B cell (primary cell): ENCODE results near the gene LTC4S. TPM values are rescaled to one million over a fixed set of nuclear protein-coding genes. Genes with fewer than 3 reads are reported as not detected.
A peak's percentile ranks its signal among the peaks of the same experiment; 100 is the strongest.

Source experiments
- ATAC-seq: fragments of 200-7000 bp; cut with Tn5 transposase; one replicate; pipeline ENCODE4 v1.10.0; 2021; ENCODE audit warnings: low read depth, mild to moderate bottlenecking, moderate number of reproducible peaks, moderate library complexity
- CTCF ChIA-PET: fragments of 350-600 bp; sonication (Branson Sonifier 250); formaldehyde crosslinking; loops from one replicate; lab custom pipeline; 2021; ENCODE audit warnings: antibody characterized with exemption, inconsistent platforms; lab: Charles Lee
- POLR2A ChIA-PET: fragments of 350-600 bp; sonication (Branson Sonifier 250); formaldehyde crosslinking; loops from one replicate; lab custom pipeline; 2021; ENCODE audit warnings: antibody characterized with exemption; lab: Charles Lee
- DNase-seq: peaks from one replicate; pipeline ENCODE4 v3.0.0; 2013
- H2AFZ ChIP-seq: 2 replicates; pipeline ENCODE4 v1.6.1; 2012; ENCODE audit warnings: mild to moderate bottlenecking, low read depth, low read length; ENCODE audit not compliant: insufficient read depth, poor library complexity, severe bottlenecking
- H3K27ac ChIP-seq, 2 donors: 1 replicate in 1 of 2; 2 replicates in 1 of 2; pipeline ENCODE4 v1.5.1; 2012 to 2013; ENCODE audit warnings: low read length in 2 of 2, mild to moderate bottlenecking in 2 of 2, moderate library complexity in 1 of 2
- H3K27me3 ChIP-seq, 4 experiments: fragments of 200-600 bp in 1 of 4; sonication (generic) in 1 of 4; replicated peaks in 1 of 4; 1 replicate in 2 of 4; 2 replicates in 2 of 4; pipeline versions ENCODE4 v1.6.1 to v1.7.0; 2013 to 2016; ENCODE audit warnings: low read length in 3 of 4, mild to moderate bottlenecking in 2 of 4, mixed read lengths in 1 of 4, moderate library complexity in 1 of 4; ENCODE audit not compliant: insufficient read depth in 4 of 4, control insufficient read depth in 3 of 4; ENCODE audit errors: control extremely low read depth in 1 of 4
- H3K36me3 ChIP-seq, 2 experiments: replicated peaks in 1 of 2; 1 replicate in 1 of 2; 2 replicates in 1 of 2; pipeline versions ENCODE4 v1.6.1 to v1.7.1; 2013; ENCODE audit warnings: low read length in 1 of 2; ENCODE audit not compliant: insufficient read depth in 2 of 2, control insufficient read depth in 1 of 2; ENCODE audit errors: control extremely low read depth in 1 of 2, extremely low read depth in 1 of 2
- H3K4me1 ChIP-seq, 2 donors: fragments of 200-600 bp in 1 of 2; sonication (generic) in 1 of 2; 1 replicate in 1 of 2; 2 replicates in 1 of 2; pipeline versions ENCODE4 v1.5.1 to v1.6.1; 2013 to 2017; ENCODE audit warnings: low read length in 2 of 2; ENCODE audit not compliant: control insufficient read depth in 2 of 2, insufficient read depth in 2 of 2
- H3K4me2 ChIP-seq: replicated peaks from 2 replicates; pipeline ENCODE3; 2012; ENCODE audit warnings: mild to moderate bottlenecking, low read depth, low read length; ENCODE audit not compliant: poor library complexity, severe bottlenecking
- H3K4me3 ChIP-seq, 5 experiments: fragments of 200-600 bp in 1 of 5; sonication (generic) in 1 of 5; 1 replicate in 3 of 5; 2 replicates in 2 of 5; pipeline versions ENCODE4 v1.5.1 to v1.7.0; 2011 to 2016; ENCODE audit warnings: low read length in 4 of 5, mild to moderate bottlenecking in 4 of 5, low read depth in 2 of 5, control low read depth in 1 of 5, moderate library complexity in 1 of 5; ENCODE audit not compliant: insufficient read depth in 1 of 5; ENCODE audit errors: control extremely low read depth in 1 of 5, extremely low read depth in 1 of 5
- H3K79me2 ChIP-seq: fragments of 200-600 bp; sonication (generic); one replicate; pipeline ENCODE4 v1.6.0; 2016; ENCODE audit warnings: low read length; ENCODE audit not compliant: control insufficient read depth, insufficient read depth
- H3K9ac ChIP-seq: fragments of 200-600 bp; sonication (generic); 2 replicates; pipeline ENCODE4 v1.6.1; 2017; ENCODE audit warnings: mild to moderate bottlenecking, low read length, moderate library complexity
- H3K9me3 ChIP-seq, 3 donors: one replicate each; pipeline versions ENCODE4 v1.6.1 to v1.7.1; 2013; ENCODE audit warnings: low read length in 2 of 3; ENCODE audit not compliant: control insufficient read depth in 2 of 3, insufficient read depth in 1 of 3; ENCODE audit errors: control extremely low read depth in 1 of 3
- H4K20me1 ChIP-seq: 2 replicates; pipeline ENCODE4 v1.6.0; 2012; ENCODE audit warnings: mild to moderate bottlenecking, low read length; ENCODE audit not compliant: insufficient read depth, control insufficient read depth, poor library complexity, severe bottlenecking
- H3K27ac Mint-ChIP-seq: one replicate; pipeline ENCODE4 v1.8.0; 2021; ENCODE audit warnings: mixed read lengths
- H3K27me3 Mint-ChIP-seq: one replicate; pipeline ENCODE4 v1.8.0; 2021; ENCODE audit warnings: mixed read lengths
- H3K4me1 Mint-ChIP-seq: one replicate; pipeline ENCODE4 v1.8.0; 2021; ENCODE audit warnings: mixed read lengths
- H3K4me3 Mint-ChIP-seq: one replicate; pipeline ENCODE4 v1.8.0; 2021; ENCODE audit warnings: mixed read lengths
- H3K9me3 Mint-ChIP-seq: one replicate; pipeline ENCODE4 v1.8.0; 2022; ENCODE audit warnings: mixed read lengths; ENCODE audit not compliant: insufficient read depth
- EZH2 ChIP-seq: IDR thresholded peaks from 2 replicates; pipeline ENCODE4 v1.6.1; 2012; ENCODE audit warnings: borderline replicate concordance, low read depth, mild to moderate bottlenecking, moderate library complexity, low read length; ENCODE audit not compliant: insufficient read depth, poor library complexity, severe bottlenecking
- WGBS: methylation state at CpG from one replicate; pipeline ENCODE4 v1.1.5; 2013; ENCODE audit warnings: missing lambda C conversion rate; ENCODE audit not compliant: insufficient coverage; 5-methylcytosine and 5-hydroxymethylcytosine counted together
- intact Hi-C: fragments of 100-400 bp; cut with micrococcal nuclease; formaldehyde crosslinking; loops from one replicate; pipeline ENCODE4 v1.10.0; 2022
- polyA plus RNA-seq: library from polyadenylated mRNA; depleted of rRNA; stranded (reverse); fragments of >200 nt; gene quantifications from 2 replicates; pipeline ENCODE4 v1.2.3, GENCODE V29; 2012
- total RNA-seq, 2 donors: library from RNA; stranded (reverse); fragments of 120-200 nt in 1 of 2; gene quantifications; 1 replicate in 1 of 2; 2 replicates in 1 of 2; pipeline versions ENCODE4 v1.2.3 to v1.2.4, GENCODE V29; 2013 to 2022
- TF ChIP-seq, protein P1 (sequence below): fragments of 200-600 bp; IDR thresholded peaks from one replicate; pipeline ENCODE4 v1.8.0; 2022; ENCODE audit warnings: antibody characterized with exemption, mild to moderate bottlenecking

LTC4S gene
- total and polyA plus RNA-seq, 2 donors (not counting 1 experiment from before 2014, with no cell fraction given) = 0.40 to 3.8 TPM

DNA sequence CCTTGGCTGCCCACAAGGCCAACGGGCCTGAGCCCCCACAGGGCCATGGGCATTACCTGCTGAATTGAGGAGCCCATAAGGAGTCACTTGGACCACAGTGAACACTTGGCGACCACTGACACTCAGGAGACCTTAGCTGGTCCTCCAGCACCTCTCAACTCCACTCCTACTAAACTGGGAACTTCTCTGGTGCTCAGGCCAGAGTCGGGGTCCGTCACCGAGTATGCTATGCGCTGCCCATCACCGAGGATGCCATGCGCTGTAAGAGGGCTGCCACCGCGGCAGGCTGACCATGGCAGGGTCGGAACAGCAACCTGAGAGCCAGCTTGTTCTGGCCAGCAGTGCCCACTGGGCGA lies 26.3 kb downstream of the LTC4S start:
- H3K9ac ChIP-seq = peak overlapping the region; percentile 98
- no peaks in the 10 kb centered on the region for H3K27me3 Mint-ChIP-seq
- H3K36me3 ChIP-seq = peaks cover 2 to 22% of the 10 kb centered on the region in 2 experiments
- peaks cover 58% of the 10 kb centered on the region for H3K4me1 Mint-ChIP-seq
- peak overlapping the region; percentile 84 for H3K4me3 Mint-ChIP-seq
- peak overlapping the region; percentile 96 for H3K27ac Mint-ChIP-seq
- no peaks in the 10 kb centered on the region for H3K9me3 Mint-ChIP-seq
- H3K4me3 ChIP-seq = peak overlapping the region in 4 of 5 experiments; percentile 76 to 94 (median 86)
- ChIA-PET CTCF (interaction anchor here (0.9 to 2.5 kb wide), 8 partner anchors 12 to 155 kb away, joined by 3 to 24 read pairs (median 3); partner anchors contain the start of gene MGAT4B), POLR2A (interaction anchor here (0.5 to 3.4 kb wide), 12 partner anchors 9 to 211 kb away, joined by 3 to 44 read pairs (median 6); partner anchors contain the start of genes HNRNPH1, MAML1, MGAT4B and MRNIP)
- peaks cover 44% of the 10 kb centered on the region for H4K20me1 ChIP-seq
- no peak for ATAC-seq
- intact Hi-C loops = no loop called here
- peak overlapping the region; percentile 91 to 98 for H3K27ac ChIP-seq
- peak overlapping the region; percentile 66 for H2AFZ ChIP-seq
- H3K9me3 ChIP-seq = peaks cover 0 to 3% (median 0%) of the 10 kb centered on the region in 3 donors
- WGBS = 60% methylated on average over 12 of the region's 12 CpGs
- peaks cover 0 to 6% (median 0%) of the 10 kb centered on the region in 4 experiments for H3K27me3 ChIP-seq
- peak; percentile 63 for DNase-seq
- peaks cover 40 to 52% of the 10 kb centered on the region in 2 donors for H3K4me1 ChIP-seq
- peak overlapping the region; percentile 98 for H3K4me2 ChIP-seq
- peaks cover 57% of the 10 kb centered on the region for H3K79me2 ChIP-seq
- TF ChIP-seq, protein P1, sequence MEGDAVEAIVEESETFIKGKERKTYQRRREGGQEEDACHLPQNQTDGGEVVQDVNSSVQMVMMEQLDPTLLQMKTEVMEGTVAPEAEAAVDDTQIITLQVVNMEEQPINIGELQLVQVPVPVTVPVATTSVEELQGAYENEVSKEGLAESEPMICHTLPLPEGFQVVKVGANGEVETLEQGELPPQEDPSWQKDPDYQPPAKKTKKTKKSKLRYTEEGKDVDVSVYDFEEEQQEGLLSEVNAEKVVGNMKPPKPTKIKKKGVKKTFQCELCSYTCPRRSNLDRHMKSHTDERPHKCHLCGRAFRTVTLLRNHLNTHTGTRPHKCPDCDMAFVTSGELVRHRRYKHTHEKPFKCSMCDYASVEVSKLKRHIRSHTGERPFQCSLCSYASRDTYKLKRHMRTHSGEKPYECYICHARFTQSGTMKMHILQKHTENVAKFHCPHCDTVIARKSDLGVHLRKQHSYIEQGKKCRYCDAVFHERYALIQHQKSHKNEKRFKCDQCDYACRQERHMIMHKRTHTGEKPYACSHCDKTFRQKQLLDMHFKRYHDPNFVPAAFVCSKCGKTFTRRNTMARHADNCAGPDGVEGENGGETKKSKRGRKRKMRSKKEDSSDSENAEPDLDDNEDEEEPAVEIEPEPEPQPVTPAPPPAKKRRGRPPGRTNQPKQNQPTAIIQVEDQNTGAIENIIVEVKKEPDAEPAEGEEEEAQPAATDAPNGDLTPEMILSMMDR = no peak
- TF ChIP-seq EZH2 = no peak
